Measurements from ENCODE around the gene SCRN2.

SCRN2 gene

DNA sequence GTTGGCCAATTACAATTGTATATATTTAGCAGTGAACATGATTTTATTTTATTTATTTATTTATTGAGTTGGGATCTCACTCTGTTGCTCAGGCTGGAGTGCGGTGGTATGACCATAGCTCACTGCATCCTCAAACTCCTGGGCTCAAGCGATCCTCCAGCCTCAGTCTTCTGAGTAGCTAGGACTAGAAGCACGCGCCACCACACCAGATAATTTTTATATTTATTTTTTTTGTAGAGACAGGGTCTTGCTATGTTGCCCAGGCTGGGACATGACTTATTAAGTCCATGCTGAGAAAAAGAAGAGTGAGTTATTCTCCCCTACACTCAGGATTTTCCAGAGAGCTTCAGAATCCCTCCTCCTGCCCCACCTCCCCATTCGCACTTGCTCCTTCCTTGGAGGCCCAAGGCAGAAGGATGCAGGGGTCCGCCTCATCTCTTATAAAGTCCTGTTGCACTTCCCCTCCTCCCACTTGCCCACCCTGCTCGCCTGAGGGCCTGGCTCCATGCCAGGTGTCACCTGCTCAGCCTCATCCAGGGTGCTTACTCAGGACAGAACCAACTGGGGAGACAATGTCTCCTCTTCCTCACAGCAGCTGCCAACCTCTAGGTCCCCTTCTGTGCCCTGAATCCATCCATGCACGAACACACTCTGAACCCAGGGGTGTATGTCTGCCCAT, 38.8 kb upstream of the SCRN2 start:
- Histone ChIP-seq H3K27me3 (ENCODE audit: insufficient read depth, low read depth) (peaks cover 77% of the 10 kb centered on the region), H3K27ac (no peak overlapping the region), H3K36me3 (ENCODE audit: insufficient read depth) (no peaks in the 10 kb centered on the region), H2AFZ (ENCODE audit: low read depth) (no peak overlapping the region), H4K20me1 (ENCODE audit: insufficient read depth) (no peaks in the 10 kb centered on the region), H3K4me3 (IDR thresholded peaks at IDR 0.05; ENCODE audit: insufficient read depth, low read depth, low read length) (no peak overlapping the region), H3K4me2 (no peak overlapping the region), H3K4me1 (ENCODE audit: low read depth, poor library complexity, severe bottlenecking) (no peaks in the 10 kb centered on the region), H3K9ac (no peak overlapping the region), H3K79me2 (ENCODE audit: insufficient read depth, low read depth) (no peaks in the 10 kb centered on the region)
- no peak for TF ChIP-seq CTCF (conservative IDR thresholded peaks at IDR 0.05; ENCODE audit: low read depth, low read length)

DNA sequence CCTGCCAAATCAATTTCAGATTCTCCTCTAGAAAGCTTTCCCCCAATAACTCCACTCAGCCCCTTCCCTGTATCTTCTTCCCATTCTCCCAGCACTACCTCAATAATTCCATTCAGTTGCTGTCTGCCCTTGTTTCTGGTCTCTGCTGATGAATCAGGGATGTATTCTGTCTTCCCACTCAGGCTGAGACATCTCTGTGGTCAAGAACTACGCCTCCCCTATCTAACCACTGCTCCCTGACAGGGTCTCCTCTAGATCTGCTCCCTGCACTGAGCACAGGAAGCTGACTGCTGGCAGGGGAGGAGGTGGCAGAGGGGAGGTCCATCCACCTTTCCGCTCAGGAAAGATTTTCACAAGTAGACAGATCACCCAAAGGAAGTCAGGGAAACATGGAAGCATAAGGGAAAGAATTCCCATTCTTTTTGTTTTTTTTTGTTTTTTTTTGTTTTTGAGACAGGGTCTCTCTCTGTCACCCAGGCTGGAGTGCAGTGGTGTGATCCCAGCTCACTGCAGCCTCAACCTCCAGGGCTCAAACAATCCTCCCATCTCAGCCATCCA, 38.0 kb upstream of the SCRN2 start:
- no peak overlapping the region for H3K9ac ChIP-seq
- H3K27me3 ChIP-seq (ENCODE audit: insufficient read depth, low read depth) = peaks cover 85% of the 10 kb centered on the region

DNA sequence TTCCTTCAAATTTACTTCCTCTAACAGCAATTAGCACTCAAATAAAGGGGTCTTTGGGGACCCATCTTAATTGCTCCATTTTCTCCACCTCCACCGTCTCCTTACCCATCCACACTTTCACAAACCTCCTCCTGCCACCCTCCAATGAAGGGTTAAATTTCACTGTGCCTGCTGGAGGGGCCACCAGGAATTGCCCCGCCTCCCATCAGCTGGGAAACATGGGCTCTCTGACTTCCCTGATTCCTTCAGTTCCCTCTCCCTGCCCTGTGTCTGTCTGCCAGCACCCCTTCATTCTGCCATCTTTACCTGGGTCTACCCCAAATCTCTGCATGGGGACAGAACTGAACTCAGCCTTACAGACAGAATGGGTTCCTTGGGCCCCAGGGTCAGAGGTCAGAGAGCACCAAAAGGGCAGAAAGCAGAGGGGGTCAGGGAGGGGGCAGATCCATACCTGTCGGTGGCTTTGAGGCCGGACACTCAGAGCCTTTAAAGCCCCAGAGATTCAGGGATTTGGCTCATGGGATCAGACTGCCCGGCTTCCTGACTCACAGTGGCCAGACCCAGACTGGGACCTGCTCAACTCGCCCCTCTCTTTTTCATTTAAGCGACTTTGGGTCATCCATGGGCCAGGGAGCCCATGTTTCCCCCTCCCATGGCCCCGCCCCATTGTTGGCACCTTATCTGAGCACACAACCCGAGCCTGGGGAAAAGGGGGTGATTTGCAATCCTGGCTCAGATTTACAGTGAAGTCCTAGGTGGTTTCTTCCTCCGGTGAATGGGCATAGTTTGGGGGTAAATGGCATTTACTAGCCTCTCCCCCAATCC, 37.3 kb upstream of the SCRN2 start:
- Histone ChIP-seq H3K4me1 (ENCODE audit: low read depth, poor library complexity, severe bottlenecking) (no peaks in the 10 kb centered on the region), H3K27me3 (ENCODE audit: insufficient read depth, low read depth) (peaks cover 86% of the 10 kb centered on the region), H3K4me2 (no peak overlapping the region), H3K79me2 (ENCODE audit: insufficient read depth, low read depth) (no peaks in the 10 kb centered on the region), H3K36me3 (ENCODE audit: insufficient read depth) (no peaks in the 10 kb centered on the region), H3K27ac (no peak overlapping the region), H3K9ac (no peak overlapping the region), H2AFZ (ENCODE audit: low read depth) (no peak overlapping the region), H3K4me3 (IDR thresholded peaks at IDR 0.05; ENCODE audit: insufficient read depth, low read depth, low read length) (no peak overlapping the region), H4K20me1 (ENCODE audit: insufficient read depth) (no peaks in the 10 kb centered on the region)
- no peak for TF ChIP-seq CTCF (conservative IDR thresholded peaks at IDR 0.05; ENCODE audit: low read depth, low read length)

More for the DNA sequence above, 38.0 kb upstream of the SCRN2 start:
- no peaks in the 10 kb centered on the region for H3K79me2 ChIP-seq (ENCODE audit: insufficient read depth, low read depth)
- no peak overlapping the region for H2AFZ ChIP-seq (ENCODE audit: low read depth)
- H3K4me1 ChIP-seq (ENCODE audit: low read depth, poor library complexity, severe bottlenecking) = no peaks in the 10 kb centered on the region
- TF ChIP-seq CTCF (conservative IDR thresholded peaks at IDR 0.05; ENCODE audit: low read depth, low read length) = no peak
- no peaks in the 10 kb centered on the region for H3K36me3 ChIP-seq (ENCODE audit: insufficient read depth)
- H4K20me1 ChIP-seq (ENCODE audit: insufficient read depth) = no peaks in the 10 kb centered on the region
- no peak overlapping the region for H3K4me3 ChIP-seq (IDR thresholded peaks at IDR 0.05; ENCODE audit: insufficient read depth, low read depth, low read length)
- no peak overlapping the region for H3K4me2 ChIP-seq
- H3K27ac ChIP-seq = no peak overlapping the region

DNA sequence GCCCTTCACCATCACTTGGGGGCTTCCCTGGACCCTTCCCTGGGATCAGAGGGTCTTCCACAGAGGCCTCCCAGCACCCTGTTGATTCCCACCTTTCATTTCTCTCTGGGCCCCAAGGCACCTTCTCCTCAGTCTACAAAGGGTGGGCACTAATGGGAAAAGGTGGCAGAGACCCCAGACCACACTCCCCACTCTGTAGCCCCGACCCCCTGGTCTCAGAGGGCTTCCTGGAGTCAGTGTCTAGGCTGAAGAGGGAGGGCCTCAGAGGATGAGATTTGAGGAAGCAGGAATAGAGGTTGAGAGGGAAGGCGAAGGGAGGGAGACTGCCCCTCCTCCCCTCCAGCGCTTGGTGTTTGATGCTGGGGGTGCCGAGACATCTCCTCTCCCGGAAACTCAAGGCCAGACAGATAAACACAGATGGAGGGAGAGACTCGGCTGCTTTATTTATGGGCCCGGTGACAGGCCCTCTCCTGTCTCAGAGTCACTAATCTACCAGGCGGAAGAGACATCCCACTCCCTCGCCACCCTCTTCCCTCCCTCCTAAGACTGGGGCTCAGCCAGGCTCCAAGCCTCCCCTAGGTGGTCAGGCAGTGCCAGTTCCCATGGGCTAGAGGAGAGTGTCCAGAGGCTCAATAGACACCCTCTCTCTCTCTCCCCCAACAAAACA, 36.4 kb upstream of the SCRN2 start:
- no peaks in the 10 kb centered on the region for H3K4me1 ChIP-seq (ENCODE audit: low read depth, poor library complexity, severe bottlenecking)
- no peak overlapping the region for H3K4me2 ChIP-seq

More for the DNA sequence above, 36.4 kb upstream of the SCRN2 start:
- Histone ChIP-seq H3K27ac (no peak overlapping the region), H3K4me3 (IDR thresholded peaks at IDR 0.05; ENCODE audit: insufficient read depth, low read depth, low read length) (no peak overlapping the region), H3K79me2 (ENCODE audit: insufficient read depth, low read depth) (no peaks in the 10 kb centered on the region), H2AFZ (ENCODE audit: low read depth) (no peak overlapping the region), H4K20me1 (ENCODE audit: insufficient read depth) (no peaks in the 10 kb centered on the region), H3K9ac (no peak overlapping the region), H3K36me3 (ENCODE audit: insufficient read depth) (no peaks in the 10 kb centered on the region), H3K27me3 (ENCODE audit: insufficient read depth, low read depth) (peaks cover 87% of the 10 kb centered on the region)
- TF ChIP-seq CTCF (conservative IDR thresholded peaks at IDR 0.05; ENCODE audit: low read depth, low read length) = no peak
